ENCODE data around the gene MTMR3.

The MTMR3 gene

DNA sequence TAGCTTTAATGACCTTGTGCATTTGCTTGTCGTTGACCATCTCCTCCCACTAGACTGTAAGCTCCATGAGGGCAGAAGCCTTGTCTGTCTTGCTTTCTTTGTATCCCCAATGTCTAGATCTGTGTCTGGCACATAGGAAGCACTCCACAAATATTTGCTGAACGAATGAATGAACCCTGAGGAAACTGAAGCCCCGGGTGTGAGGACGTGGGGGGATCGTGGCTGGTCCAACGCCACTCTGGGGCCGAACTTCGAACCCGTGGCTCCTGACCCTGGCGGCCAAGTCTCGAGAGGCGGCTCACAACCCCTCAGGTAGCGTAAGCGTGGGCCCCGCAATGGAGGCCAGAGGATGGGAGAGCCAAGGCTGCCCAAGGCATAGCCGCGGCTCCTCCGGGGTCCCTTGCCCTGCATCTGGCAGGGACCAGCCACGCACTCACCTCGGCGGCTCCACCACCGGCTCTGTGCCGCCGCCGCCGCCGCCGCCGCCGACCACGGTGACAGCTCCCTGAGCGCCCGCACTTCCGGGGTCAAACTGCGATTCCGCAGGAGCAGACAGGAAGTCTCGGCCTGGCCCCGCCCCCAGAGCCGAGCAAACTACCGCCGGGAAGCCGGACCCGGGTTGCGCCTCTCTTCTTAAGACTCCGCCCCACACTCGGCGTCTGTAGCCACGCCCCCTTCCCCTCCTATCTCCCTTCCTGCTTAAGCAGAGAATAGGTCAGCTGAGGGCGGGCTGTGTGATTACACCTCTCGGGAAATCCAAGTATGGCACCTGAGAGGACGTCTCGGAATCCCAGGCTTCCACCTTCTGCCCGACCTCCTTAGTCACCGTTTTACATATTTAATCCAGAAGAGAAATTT, 45.0 kb upstream of the MTMR3 start, which contains the start of gene ASCC2:
TSS of gene ASCC2 (minus strand) at position 534 of the 858 bp plus-strand sequence. CDS start 5,949 bp downstream, outside the sequence.
- Histone ChIP-seq H3K27me3 (ENCODE audit: insufficient read depth, low read depth) (no peaks in the 10 kb centered on the region), H3K9ac (peak within 1 kb of the TSS; percentile 68), H2AFZ (ENCODE audit: low read depth) (peak within 1 kb of the TSS; percentile 94), H3K4me3 (IDR thresholded peaks at IDR 0.05; ENCODE audit: insufficient read depth, low read depth, low read length) (peak within 1 kb of the TSS; percentile 54), H3K79me2 (ENCODE audit: insufficient read depth, low read depth) (peaks cover 19% of the 10 kb centered on the region; the same call in 1 of the 2 replicates), H3K4me2 (peak within 1 kb of the TSS; percentile 78), H3K27ac (peak within 1 kb of the TSS; percentile 41; the same call in 1 of the 2 replicates), H3K4me1 (ENCODE audit: low read depth, poor library complexity, severe bottlenecking) (peaks cover 7% of the 10 kb centered on the region), H4K20me1 (ENCODE audit: insufficient read depth) (no peaks in the 10 kb centered on the region), H3K36me3 (ENCODE audit: insufficient read depth) (no peaks in the 10 kb centered on the region)
- TF ChIP-seq, protein P1, sequence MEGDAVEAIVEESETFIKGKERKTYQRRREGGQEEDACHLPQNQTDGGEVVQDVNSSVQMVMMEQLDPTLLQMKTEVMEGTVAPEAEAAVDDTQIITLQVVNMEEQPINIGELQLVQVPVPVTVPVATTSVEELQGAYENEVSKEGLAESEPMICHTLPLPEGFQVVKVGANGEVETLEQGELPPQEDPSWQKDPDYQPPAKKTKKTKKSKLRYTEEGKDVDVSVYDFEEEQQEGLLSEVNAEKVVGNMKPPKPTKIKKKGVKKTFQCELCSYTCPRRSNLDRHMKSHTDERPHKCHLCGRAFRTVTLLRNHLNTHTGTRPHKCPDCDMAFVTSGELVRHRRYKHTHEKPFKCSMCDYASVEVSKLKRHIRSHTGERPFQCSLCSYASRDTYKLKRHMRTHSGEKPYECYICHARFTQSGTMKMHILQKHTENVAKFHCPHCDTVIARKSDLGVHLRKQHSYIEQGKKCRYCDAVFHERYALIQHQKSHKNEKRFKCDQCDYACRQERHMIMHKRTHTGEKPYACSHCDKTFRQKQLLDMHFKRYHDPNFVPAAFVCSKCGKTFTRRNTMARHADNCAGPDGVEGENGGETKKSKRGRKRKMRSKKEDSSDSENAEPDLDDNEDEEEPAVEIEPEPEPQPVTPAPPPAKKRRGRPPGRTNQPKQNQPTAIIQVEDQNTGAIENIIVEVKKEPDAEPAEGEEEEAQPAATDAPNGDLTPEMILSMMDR (conservative IDR thresholded peaks at IDR 0.05; ENCODE audit: low read depth, low read length), result no peak

DNA sequence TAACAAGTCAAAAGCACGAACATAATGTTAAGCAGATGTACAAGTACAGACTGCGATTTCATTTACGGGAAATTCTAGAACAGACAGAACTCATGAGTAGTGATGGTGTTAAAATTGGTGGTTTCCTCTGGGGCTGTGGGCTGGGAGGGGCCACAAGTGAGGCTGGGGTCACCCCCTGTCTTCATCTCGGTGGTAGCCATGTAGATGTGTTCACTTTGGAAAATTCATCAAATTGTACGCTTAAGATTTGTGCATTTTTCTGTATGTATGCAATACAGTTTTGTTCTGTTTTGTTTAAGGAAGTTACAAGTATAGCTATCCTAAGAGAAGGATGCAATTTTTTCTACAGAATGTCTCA, 44.4 kb upstream of the MTMR3 start:
- peak overlapping the region; percentile 94 for H2AFZ ChIP-seq (ENCODE audit: low read depth)
- H4K20me1 ChIP-seq (ENCODE audit: insufficient read depth), result no peaks in the 10 kb centered on the region
- H3K36me3 ChIP-seq (ENCODE audit: insufficient read depth), result no peaks in the 10 kb centered on the region
- TF ChIP-seq, protein P1 (conservative IDR thresholded peaks at IDR 0.05; ENCODE audit: low read depth, low read length), result no peak
- peaks cover 7% of the 10 kb centered on the region for H3K4me1 ChIP-seq (ENCODE audit: low read depth, poor library complexity, severe bottlenecking)
- peaks cover 19% of the 10 kb centered on the region; the same call in 1 of the 2 replicates for H3K79me2 ChIP-seq (ENCODE audit: insufficient read depth, low read depth)
- H3K27me3 ChIP-seq (ENCODE audit: insufficient read depth, low read depth), result no peaks in the 10 kb centered on the region
- H3K9ac ChIP-seq, result peak overlapping the region; percentile 34; the same call in 1 of the 2 replicates
- H3K27ac ChIP-seq, result peak overlapping the region; percentile 32; the same call in 1 of the 2 replicates
- peak overlapping the region; percentile 22 for H3K4me3 ChIP-seq (IDR thresholded peaks at IDR 0.05; ENCODE audit: insufficient read depth, low read depth, low read length)
- peak overlapping the region; percentile 78 for H3K4me2 ChIP-seq

DNA sequence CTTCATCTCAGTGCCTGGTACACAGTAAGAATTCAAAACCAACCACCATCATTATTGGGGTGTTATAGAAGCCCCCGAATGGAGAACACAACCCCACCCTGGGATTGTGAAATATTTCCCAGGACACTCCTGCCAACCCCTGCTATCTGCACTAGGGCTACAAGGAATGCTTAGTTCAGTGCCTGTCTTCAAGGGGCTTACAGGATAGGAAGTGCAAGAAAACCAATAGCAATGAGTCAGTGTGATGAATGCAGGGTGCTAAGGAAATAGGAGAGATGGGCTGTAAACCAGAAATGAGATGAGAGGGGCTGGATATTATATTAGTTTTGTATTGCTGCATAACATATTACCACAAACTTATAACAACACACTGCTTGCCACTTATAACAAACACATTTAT, 43.9 kb upstream of the MTMR3 start:
- TF ChIP-seq, protein P1 (conservative IDR thresholded peaks at IDR 0.05; ENCODE audit: low read depth, low read length), result no peak
- peaks cover 19% of the 10 kb centered on the region; the same call in 1 of the 2 replicates for H3K79me2 ChIP-seq (ENCODE audit: insufficient read depth, low read depth)
- H3K27me3 ChIP-seq (ENCODE audit: insufficient read depth, low read depth), result no peaks in the 10 kb centered on the region
- H3K4me2 ChIP-seq, result peak overlapping the region; percentile 78; the same call in 1 of the 2 replicates
- peak overlapping the region; percentile 94 for H2AFZ ChIP-seq (ENCODE audit: low read depth)
- no peaks in the 10 kb centered on the region for H4K20me1 ChIP-seq (ENCODE audit: insufficient read depth)
- no peak overlapping the region for H3K4me3 ChIP-seq (IDR thresholded peaks at IDR 0.05; ENCODE audit: insufficient read depth, low read depth, low read length)
- no peaks in the 10 kb centered on the region for H3K36me3 ChIP-seq (ENCODE audit: insufficient read depth)
- H3K4me1 ChIP-seq (ENCODE audit: low read depth, poor library complexity, severe bottlenecking), result peaks cover 7% of the 10 kb centered on the region
- H3K27ac ChIP-seq, result no peak overlapping the region
- H3K9ac ChIP-seq, result no peak overlapping the region

DNA sequence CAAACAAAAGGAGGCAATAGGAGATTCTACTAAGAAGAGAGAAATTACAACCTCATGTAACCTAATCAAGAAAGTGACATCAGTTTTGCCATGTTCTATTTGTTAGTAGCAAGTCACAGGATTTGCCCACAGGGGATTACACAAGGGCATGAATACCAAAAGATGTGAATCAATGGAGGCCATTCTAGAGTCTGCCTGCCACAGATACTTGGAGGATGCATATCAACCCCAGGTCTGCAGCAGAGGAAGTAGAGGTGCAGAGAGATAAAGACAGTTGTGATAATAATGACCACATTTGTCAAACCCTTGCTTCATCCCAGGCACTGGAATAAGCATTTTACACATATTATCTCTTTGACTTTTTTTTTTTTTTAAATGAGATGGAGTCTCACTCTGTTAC, 42.5 kb upstream of the MTMR3 start:
- no peak overlapping the region for H2AFZ ChIP-seq (ENCODE audit: low read depth)
- H3K4me3 ChIP-seq (IDR thresholded peaks at IDR 0.05; ENCODE audit: insufficient read depth, low read depth, low read length), result no peak overlapping the region
- peaks cover 18% of the 10 kb centered on the region; the same call in 1 of the 2 replicates for H3K79me2 ChIP-seq (ENCODE audit: insufficient read depth, low read depth)
- H3K4me1 ChIP-seq (ENCODE audit: low read depth, poor library complexity, severe bottlenecking), result peaks cover 7% of the 10 kb centered on the region
- H3K9ac ChIP-seq, result no peak overlapping the region
- no peaks in the 10 kb centered on the region for H3K36me3 ChIP-seq (ENCODE audit: insufficient read depth)
- H3K27ac ChIP-seq, result no peak overlapping the region
- no peaks in the 10 kb centered on the region for H3K27me3 ChIP-seq (ENCODE audit: insufficient read depth, low read depth)
- no peaks in the 10 kb centered on the region for H4K20me1 ChIP-seq (ENCODE audit: insufficient read depth)
- no peak overlapping the region for H3K4me2 ChIP-seq
- TF ChIP-seq, protein P1 (conservative IDR thresholded peaks at IDR 0.05; ENCODE audit: low read depth, low read length), result no peak
